Fibroblast of lung (primary cell): ENCODE measurements around the gene SRD5A2. TPM values are rescaled to one million over a fixed set of nuclear protein-coding genes. Genes with fewer than 3 reads are reported as not detected.
"Not testable (repeated sequence)": the region's sequence is repeated elsewhere in the genome, so short reads cannot be mapped to it uniquely, and the experiment has no call there.

Experiments
- DNase-seq, 2 donors: peaks; one replicate each; pipeline versions ENCODE4 v3.0.0 to v3.0.0-alpha.2; 2010; ENCODE audit warnings: low read depth in 2 of 2
- H2AFZ ChIP-seq: 2 replicates; pipeline ENCODE4 v1.5.1; 2012; ENCODE audit warnings: low read length, control low read depth, inconsistent platforms
- H3K27ac ChIP-seq: 2 replicates; pipeline ENCODE4 v1.5.1; 2011; ENCODE audit warnings: low read length, control low read depth; ENCODE audit not compliant: insufficient read depth
- H3K27me3 ChIP-seq: 2 replicates; pipeline ENCODE4 v1.5.1; 2011; ENCODE audit warnings: mild to moderate bottlenecking, low read length; ENCODE audit not compliant: control insufficient read depth, insufficient read depth
- H3K36me3 ChIP-seq: 2 replicates; pipeline ENCODE4 v1.5.1; 2011; ENCODE audit warnings: low read length; ENCODE audit not compliant: control insufficient read depth, insufficient read depth
- H3K4me1 ChIP-seq: 2 replicates; pipeline ENCODE4 v1.5.1; 2011; ENCODE audit warnings: low read length; ENCODE audit not compliant: control insufficient read depth, insufficient read depth; ENCODE audit errors: extremely low read depth
- H3K4me2 ChIP-seq: 2 replicates; pipeline ENCODE4 v1.5.1; 2011; ENCODE audit warnings: low read length, control low read depth; ENCODE audit not compliant: insufficient read depth; ENCODE audit errors: extremely low read depth
- H3K4me3 ChIP-seq, 4 experiments: fragments of 200-600 bp in 1 of 4; sonication (generic) in 1 of 4; replicated peaks in 1 of 4; 2 replicates each; pipeline ENCODE4 v1.5.1; 2011 to 2016; ENCODE audit warnings: low read length in 4 of 4, low read depth in 3 of 4, mild to moderate bottlenecking in 3 of 4, control low read depth in 2 of 4, inconsistent platforms in 1 of 4, mixed read lengths in 1 of 4; ENCODE audit not compliant: insufficient read depth in 1 of 4; ENCODE audit errors: control extremely low read depth in 1 of 4
- H3K79me2 ChIP-seq: 2 replicates; pipeline ENCODE4 v1.5.1; 2012; ENCODE audit warnings: mild to moderate bottlenecking, low read length, inconsistent platforms; ENCODE audit not compliant: control insufficient read depth, insufficient read depth
- H3K9ac ChIP-seq: 2 replicates; pipeline ENCODE4 v1.5.1; 2011; ENCODE audit warnings: mild to moderate bottlenecking, low read length, control low read depth; ENCODE audit not compliant: insufficient read depth
- H3K9me3 ChIP-seq: 2 replicates; pipeline ENCODE4 v1.5.1; 2012; ENCODE audit warnings: low read depth, low read length; ENCODE audit not compliant: control insufficient read depth, insufficient read depth
- H4K20me1 ChIP-seq: 2 replicates; pipeline ENCODE4 v1.5.1; 2011; ENCODE audit warnings: low read length; ENCODE audit not compliant: control insufficient read depth, insufficient read depth; ENCODE audit errors: extremely low read depth
- EZH2 ChIP-seq: IDR thresholded peaks from 2 replicates; pipeline ENCODE4 v1.5.1; 2012; ENCODE audit warnings: low read length, control low read depth, mild to moderate bottlenecking; ENCODE audit errors: missing control alignments
- polyA plus RNA-seq, 2 donors: library from polyadenylated mRNA; depleted of rRNA in 1 of 2; stranded (reverse) in 1 of 2; unstranded in 1 of 2; fragments of >200 nt; gene quantifications; 2 replicates each; pipeline ENCODE4 v1.2.1, GENCODE V29; 2011 to 2012; ENCODE audit warnings: missing spikeins in 1 of 2
- total RNA-seq: library from RNA; depleted of rRNA; stranded (reverse); fragments of >200 nt; gene quantifications from 2 replicates; pipeline ENCODE4 v1.2.1, GENCODE V29; 2014
- TF ChIP-seq, protein P1 (sequence below), 2 donors: IDR thresholded peaks in 1 of 2; conservative IDR thresholded peaks in 1 of 2; 1 replicate in 1 of 2; 2 replicates in 1 of 2; pipeline ENCODE4 v1.5.1; 2011 to 2012; ENCODE audit warnings: low read length in 2 of 2, control low read depth in 1 of 2, inconsistent platforms in 1 of 2, low read depth in 1 of 2, mild to moderate bottlenecking in 1 of 2

Gene SRD5A2
- total and polyA plus RNA-seq, 2 donors (not counting 1 experiment from before 2014, with no cell fraction given): not detected

DNA sequence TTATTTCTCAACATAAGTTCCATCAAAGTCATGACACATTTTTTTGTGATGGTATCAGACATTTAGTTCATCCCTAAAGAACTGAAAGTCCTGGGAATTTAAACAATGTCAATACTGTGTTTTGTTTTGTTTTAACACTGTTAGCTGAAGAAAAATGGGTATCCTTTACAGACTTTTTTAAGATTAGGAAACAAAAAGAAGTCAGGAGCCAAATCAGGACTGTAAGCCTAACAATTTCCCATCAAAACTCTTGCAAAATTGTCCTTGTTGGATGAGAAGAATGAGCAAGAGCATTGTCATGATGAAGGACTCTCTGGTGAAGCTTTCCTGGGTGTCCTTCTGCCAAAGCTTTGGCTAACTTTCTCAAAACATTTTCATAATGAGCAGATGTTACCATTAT, 69.4 kb downstream of the SRD5A2 start:
- no peaks in the 10 kb centered on the region for H3K27me3 ChIP-seq
- no peaks in the 10 kb centered on the region for H3K4me1 ChIP-seq
- no peak for DNase-seq
- H3K27ac ChIP-seq: no peak overlapping the region
- H3K4me3 ChIP-seq: no peak overlapping the region
- no peak overlapping the region for H3K4me2 ChIP-seq
- no peak for TF ChIP-seq EZH2
- TF ChIP-seq, protein P1, sequence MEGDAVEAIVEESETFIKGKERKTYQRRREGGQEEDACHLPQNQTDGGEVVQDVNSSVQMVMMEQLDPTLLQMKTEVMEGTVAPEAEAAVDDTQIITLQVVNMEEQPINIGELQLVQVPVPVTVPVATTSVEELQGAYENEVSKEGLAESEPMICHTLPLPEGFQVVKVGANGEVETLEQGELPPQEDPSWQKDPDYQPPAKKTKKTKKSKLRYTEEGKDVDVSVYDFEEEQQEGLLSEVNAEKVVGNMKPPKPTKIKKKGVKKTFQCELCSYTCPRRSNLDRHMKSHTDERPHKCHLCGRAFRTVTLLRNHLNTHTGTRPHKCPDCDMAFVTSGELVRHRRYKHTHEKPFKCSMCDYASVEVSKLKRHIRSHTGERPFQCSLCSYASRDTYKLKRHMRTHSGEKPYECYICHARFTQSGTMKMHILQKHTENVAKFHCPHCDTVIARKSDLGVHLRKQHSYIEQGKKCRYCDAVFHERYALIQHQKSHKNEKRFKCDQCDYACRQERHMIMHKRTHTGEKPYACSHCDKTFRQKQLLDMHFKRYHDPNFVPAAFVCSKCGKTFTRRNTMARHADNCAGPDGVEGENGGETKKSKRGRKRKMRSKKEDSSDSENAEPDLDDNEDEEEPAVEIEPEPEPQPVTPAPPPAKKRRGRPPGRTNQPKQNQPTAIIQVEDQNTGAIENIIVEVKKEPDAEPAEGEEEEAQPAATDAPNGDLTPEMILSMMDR (conservative IDR thresholded peaks at IDR 0.05 in 1 of 2, IDR thresholded peaks at IDR 0.05 in 1 of 2; ENCODE audit: low read depth in 1 of 2, low read length in 2 of 2): no peak
- H3K9ac ChIP-seq: no peak overlapping the region
- no peaks in the 10 kb centered on the region for H4K20me1 ChIP-seq
- H3K9me3 ChIP-seq: no peaks in the 10 kb centered on the region
- H3K36me3 ChIP-seq: no peaks in the 10 kb centered on the region
- no peak overlapping the region for H2AFZ ChIP-seq
- no peaks in the 10 kb centered on the region for H3K79me2 ChIP-seq

DNA sequence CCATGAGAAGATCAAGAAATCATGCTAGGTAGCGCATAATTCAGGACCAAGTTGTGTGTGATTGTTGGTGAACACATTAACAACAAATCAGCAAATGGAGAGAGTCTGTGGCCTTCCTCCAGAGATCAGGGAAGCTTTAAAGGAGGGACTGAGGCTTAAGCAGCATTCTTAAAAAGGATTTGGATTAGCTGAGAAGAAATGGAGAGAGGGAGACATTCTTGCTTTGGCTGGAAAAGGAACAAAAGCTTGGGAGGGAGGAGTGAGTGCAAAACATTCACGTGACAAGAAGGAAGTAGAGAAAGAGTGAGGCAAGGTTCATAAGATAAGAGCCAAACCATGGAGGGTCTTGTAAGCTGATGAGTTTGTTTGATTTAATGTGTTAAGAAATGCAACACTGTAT, 75.6 kb downstream of the SRD5A2 start:
- Histone ChIP-seq H3K79me2 (no peaks in the 10 kb centered on the region), H3K4me2 (no peak overlapping the region), H3K9me3 (no peaks in the 10 kb centered on the region), H4K20me1 (no peaks in the 10 kb centered on the region), H3K27ac (no peak overlapping the region), H3K4me3 (no peak overlapping the region), H3K27me3 (no peaks in the 10 kb centered on the region), H3K4me1 (no peaks in the 10 kb centered on the region), H2AFZ (peak overlapping the region; percentile 4), H3K9ac (no peak overlapping the region), H3K36me3 (no peaks in the 10 kb centered on the region)
- no peak for DNase-seq
- TF ChIP-seq, protein P1 (conservative IDR thresholded peaks at IDR 0.05 in 1 of 2, IDR thresholded peaks at IDR 0.05 in 1 of 2; ENCODE audit: low read depth in 1 of 2, low read length in 2 of 2): no peak
- TF ChIP-seq EZH2: no peak

DNA sequence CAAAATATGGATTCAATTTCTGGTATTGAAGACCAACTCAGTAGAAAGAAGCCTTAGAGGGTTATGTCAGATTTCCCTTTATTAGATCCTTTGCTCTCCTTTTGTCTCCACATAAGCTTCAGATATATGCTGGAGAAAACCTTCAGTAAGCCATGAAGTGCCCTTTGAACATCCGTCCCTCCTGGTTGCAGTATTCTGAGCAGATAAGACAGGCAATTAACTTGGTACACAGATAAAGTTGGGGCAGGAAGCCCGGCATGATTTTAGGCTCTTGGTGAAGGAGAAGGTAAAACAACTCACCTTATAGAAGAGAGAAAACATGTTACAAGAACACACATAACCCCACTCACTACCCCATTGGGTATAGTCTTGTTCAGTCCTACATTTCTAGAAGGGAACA, 76.4 kb downstream of the SRD5A2 start:
- no peaks in the 10 kb centered on the region for H3K27me3 ChIP-seq
- DNase-seq: no peak
- H3K9ac ChIP-seq: no peak overlapping the region
- H3K36me3 ChIP-seq: no peaks in the 10 kb centered on the region
- no peak overlapping the region for H3K4me3 ChIP-seq
- no peak overlapping the region for H3K27ac ChIP-seq
- H3K9me3 ChIP-seq: no peaks in the 10 kb centered on the region
- no peak overlapping the region for H3K4me2 ChIP-seq
- TF ChIP-seq, protein P1 (conservative IDR thresholded peaks at IDR 0.05 in 1 of 2, IDR thresholded peaks at IDR 0.05 in 1 of 2; ENCODE audit: low read depth in 1 of 2, low read length in 2 of 2): no peak
- TF ChIP-seq EZH2: no peak
- H4K20me1 ChIP-seq: no peaks in the 10 kb centered on the region
- no peaks in the 10 kb centered on the region for H3K79me2 ChIP-seq
- H2AFZ ChIP-seq: no peak overlapping the region
- no peaks in the 10 kb centered on the region for H3K4me1 ChIP-seq

DNA sequence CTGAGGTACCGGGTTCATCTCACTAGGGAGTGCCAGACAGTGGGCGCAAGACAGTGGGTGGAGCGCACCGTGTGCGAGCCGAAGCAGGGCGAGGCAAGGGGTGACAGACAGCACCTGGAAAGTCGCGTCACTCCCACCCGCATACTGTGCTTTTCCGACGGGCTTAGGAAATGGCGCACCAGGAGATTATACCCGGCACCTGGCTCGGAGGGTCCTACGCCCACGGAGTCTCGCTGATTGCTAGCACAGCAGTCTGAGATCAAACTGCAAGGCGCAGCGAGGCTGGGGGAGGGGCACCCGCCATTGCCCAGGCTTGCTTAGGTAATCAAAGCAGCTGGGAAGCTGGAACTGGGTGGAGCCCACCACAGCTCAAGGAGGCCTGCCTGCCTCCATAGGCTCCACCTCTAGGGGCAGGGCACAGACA, 84.3 kb downstream of the SRD5A2 start:
- H3K4me3 ChIP-seq, DNase-seq, H3K79me2 ChIP-seq, H3K4me1 ChIP-seq, H4K20me1 ChIP-seq, H3K36me3 ChIP-seq, H3K9me3 ChIP-seq, H3K27me3 ChIP-seq, H2AFZ ChIP-seq, H3K9ac ChIP-seq, H3K4me2 ChIP-seq, H3K27ac ChIP-seq: not testable (repeated sequence)

DNA sequence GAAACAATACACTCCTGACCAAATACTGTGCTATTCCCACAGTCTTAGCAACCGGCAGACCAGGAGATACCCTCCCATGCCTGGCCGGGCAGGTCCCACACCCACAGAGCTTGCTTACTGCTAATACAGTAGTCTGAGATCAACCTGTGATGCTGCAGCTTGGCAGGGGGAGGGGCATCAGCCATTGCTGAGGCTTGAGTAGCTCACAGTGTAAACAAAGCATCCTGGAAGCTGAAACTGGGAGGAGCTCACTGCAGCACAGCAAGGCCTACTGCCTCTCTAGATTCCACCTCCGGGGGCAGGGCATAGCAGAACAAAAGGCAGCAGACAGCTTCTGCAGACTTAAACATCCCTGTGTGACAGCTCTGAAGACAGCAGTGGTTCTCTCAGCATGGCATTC, 91.4 kb downstream of the SRD5A2 start:
- H3K4me1 ChIP-seq, H4K20me1 ChIP-seq, H3K27me3 ChIP-seq, H3K36me3 ChIP-seq, H3K9me3 ChIP-seq, H3K27ac ChIP-seq, H3K4me3 ChIP-seq, H3K79me2 ChIP-seq, H3K4me2 ChIP-seq, H3K9ac ChIP-seq: not testable (repeated sequence)
- peak overlapping the region; percentile 75 for H2AFZ ChIP-seq
- DNase-seq: peak; percentile 41 to 48
